ENCODE results near the gene MMP11.
A peak's percentile ranks its signal among the peaks of the same experiment; 100 is the strongest.

The MMP11 gene

DNA sequence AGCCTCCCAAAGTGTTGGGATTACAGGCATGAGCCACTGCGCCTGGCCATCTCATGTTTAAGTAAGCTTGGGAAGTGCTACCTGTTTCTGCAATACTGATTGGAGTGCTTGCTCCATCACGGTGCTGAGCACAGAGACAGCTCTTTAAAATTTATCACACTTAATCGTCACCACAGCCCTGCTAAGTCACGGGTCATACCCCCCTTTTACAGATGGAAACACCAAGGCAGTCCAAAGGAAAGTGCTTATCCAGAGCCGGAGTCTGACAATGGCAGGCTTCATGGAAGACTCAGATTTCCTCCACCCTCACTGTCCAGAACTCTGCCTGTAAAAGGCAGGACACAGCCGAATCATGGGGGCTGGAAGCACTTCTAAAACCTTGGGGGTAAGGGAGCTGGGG is 12.6 kb upstream of the MMP11 start:
- no peak for DNase-seq

GRCh38 chr22:23762842-23763578 is 9.6 kb upstream of the MMP11 start, which contains the start of gene C22orf15:
Gene C22orf15 (plus strand): TSS chr22:23762990. CDS start chr22:23763307, 317 bp downstream.
- no peak for DNase-seq

DNA sequence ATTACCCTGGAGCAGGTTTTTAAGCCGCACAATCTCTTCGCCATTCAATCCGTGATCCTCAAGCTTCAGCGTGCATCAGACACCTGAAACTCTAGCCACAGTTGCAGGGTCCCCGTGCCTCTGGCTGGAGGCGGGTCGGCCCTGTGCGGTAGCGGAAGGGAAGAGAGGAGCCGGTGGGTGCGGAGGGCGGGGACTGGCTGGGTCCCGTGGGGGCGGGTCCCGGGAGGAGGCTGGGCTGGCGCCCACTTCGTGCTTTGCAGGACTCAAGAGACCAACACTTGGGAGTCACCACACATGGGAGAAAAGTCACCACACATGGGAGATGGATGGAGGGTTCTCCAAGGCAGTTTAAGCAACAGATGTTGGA is 9.1 kb upstream of the MMP11 start:
- DNase-seq: peak; percentile 36

- DNase-seq: no peak
These were observed 8.7 kb upstream of the MMP11 start for GRCh38 chr22:23763954-23764353.

GRCh38 chr22:23764899-23765881 is 7.5 kb upstream of the MMP11 start:
- DNase-seq: no peak

DNA sequence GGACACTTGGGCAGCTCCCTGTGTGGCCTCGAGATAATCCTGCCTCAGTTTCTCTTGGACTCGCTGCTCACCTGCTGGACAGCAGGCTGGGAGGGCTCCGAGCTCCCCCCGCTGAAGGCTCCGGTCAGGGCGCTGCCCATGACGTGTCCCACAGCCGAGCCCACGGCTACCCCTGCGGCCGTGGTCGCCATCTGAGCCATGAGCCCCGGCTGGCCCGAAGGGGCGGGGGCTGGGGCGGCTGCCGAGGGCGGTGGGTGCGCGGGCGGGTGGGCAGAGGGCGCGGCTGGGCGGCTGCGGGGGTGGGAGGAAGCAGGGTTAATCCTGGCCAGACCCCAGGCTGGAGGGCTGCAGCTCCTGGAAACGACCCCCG is 5.4 kb upstream of the MMP11 start:
- DNase-seq: no peak

DNA sequence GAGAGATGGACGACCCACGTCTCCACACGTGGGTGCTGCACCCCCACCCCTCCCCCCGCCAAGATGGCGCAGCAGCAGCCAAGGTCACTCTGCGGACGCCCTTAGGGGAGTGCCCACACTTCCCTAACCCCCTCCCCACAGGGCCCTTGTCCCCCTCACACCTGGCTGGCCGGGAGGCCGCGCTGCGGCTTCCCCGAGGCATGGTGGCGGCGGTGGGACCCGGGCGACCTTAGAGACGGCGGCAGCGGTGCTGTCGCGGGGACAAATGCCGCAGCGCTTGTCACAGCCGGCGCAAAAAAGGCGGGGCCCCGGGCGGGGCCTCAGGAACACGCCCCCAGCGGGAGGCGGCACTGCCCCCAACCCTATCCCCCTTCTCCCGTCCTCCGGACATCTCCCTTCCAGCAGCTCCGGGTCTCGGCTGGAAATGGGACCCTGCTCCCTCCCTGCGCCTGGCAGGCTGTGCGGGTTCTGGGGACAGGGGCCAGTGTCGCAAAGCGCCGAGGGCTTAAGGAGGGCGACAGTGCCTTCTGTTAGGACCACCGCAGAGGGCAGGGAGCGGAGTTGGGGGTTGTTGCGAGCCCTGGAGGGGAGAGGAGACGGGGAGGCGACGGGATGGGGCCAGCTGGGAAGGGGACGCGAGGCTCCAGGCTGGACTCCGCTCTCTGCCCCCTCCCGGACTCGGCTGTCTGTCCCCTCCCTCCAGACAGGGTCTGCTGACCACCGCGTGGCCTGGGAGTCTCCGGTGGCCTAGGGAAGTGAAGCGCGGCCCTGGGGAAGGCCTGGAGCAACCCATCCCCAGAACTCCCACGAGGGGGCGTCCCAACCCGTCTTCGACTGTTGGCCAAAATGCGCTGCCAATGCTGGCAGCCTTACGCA is 4.7 kb upstream of the MMP11 start, which contains the start of gene CHCHD10:
Gene CHCHD10, minus strand, starts transcription at position 300 of the 876 bp plus-strand sequence. Its CDS starts 98 bp downstream, at position 202.
- DNase-seq: peak; percentile 66

GRCh38 chr22:23769321-23769965 is 3.2 kb upstream of the MMP11 start:
- no peak for DNase-seq

DNA sequence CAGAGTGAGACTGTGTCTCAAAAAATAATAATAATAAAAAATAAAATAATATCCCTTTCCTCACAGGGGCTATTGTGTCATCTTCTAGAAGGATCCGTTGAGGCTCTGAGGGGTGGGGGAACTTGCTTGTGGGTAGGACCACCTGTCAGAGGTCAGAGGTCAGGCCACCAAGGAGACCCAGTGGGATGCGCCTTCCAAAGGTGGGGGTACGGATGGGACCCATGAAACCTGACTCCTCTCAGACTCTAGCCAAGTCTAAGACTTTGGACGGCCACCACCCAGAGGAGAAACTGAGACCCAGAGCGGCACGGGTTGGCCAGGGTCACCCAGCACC is 367 bp upstream of the MMP11 start:
- DNase-seq: no peak

DNA sequence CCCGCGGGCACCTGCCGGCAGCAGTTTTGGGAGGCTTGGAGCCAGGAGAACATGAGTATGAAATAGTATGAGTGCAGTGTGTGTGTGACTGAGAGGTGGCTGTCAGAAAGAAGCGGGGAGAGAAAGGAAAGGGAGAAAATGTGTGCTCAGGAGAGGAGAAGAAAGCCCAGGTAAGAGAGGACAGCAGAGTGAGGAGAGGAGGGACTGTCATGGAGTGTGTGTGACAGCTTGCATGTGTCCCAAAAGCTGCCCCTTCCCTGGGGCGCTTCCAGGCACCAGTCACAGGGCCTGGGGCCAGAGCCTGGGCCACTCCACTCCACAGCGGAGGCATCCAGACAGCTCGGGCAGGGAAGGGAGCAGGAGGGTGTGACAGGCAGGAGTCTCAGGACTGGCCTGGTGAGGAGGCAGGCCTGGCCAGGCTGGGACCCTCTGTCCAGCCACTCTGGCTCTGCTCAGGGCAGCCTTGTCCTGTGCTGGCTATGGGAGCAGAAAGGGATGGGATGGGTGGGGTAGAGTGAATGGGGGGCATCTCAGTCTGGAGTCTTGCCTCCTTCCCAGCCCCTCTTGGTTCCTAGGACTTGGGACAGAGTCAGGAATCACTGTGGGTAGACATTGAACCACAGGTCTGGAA is 949 bp downstream of the MMP11 start:
- no peak for DNase-seq

GRCh38 chr22:23774114-23774921 is 1.7 kb downstream of the MMP11 start:
- DNase-seq: no peak

DNA sequence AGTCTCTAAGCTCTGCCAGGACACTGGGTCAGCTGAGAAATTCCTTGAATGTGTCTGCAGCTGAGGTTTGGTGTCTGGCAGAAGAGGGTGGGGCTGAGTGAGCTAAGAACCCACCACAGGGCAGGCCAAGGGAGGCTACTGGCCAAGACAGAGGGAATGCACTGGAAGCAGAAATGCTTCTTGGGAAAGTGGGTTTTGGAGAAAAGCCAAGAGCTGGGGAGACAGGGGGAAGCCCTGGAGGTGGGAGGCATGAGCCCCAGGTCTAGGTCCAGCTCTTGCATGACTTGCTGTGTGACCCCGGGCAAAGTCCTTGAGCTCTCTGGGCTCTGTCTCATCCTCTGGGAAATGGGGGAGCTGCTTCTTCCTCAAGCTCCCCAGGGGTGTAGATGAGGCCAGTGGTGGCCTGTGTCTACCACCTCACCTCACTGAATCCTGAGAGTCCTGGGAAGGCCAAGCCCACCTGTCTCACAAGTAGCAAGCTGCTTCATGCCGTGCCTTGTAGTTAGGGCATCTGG is 2.3 kb downstream of the MMP11 start:
- DNase-seq: no peak

DNA sequence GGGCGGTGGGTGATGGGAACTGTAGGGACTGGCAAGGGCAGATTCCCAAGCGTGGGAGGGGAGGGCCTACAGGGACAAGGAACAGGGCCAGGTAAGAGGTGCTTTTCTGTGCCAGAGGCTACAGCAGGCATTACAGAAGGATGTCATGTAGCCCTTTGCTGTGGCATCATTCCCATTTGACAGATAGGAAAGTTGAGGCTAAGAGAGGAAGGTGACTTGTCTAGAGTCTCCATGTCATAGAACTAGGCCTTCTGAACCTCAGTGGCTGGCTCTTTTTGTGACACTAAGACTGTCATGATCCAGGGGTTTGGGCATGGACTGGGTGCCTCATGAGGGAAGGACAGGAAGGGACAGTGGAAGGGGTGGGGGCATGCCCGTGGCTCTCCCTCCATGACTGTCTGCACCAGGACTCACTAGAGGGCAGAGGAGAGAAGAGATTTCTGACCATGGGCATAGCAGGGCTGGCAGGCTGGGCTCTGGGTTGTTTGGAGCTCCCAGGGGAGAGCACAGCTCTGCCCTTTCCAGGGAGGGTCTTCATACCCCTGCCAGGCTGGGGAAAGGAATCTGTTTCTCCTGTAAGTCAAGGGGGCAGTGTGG is 3.2 kb downstream of the MMP11 start:
- DNase-seq: no peak

DNA sequence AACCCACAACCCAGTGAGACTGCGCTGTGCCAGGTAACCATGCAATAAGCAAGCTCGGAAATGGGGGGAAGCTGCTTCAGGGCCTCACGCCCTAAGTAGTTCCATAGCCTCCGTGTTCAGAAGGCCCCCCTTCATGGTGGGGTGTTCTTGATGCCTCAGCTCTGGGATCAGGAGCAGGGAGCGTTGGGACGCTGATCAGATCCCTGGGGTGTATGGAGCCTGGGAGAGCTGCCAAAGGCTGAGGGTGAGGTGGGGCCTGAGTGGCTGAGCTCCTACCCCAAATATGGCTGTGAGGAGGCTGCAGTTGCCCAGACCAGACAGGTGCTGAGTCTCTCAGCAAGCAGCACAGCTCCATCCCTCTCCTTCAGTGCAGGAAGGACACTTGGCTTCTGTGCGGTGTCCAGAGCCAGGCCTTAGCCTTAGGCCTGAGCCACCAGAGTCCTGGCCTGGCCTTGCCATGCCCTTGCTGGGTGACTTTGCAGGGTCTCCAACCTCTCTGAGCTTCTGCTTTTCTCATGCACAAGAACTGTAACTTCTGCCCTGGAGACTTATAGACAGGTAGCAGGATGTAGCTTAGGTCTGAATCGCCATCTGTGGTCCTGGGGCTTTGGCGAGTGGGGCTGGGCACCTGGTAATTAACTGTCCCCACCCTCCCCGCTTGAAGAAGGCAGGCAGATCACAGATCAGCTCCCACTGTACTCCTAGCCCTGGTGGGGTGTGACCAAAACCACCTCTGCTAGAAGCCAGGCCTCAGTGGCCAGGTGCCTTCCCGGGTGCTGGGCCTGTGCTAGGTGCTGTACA is 5.3 kb downstream of the MMP11 start:
- DNase-seq: no peak

DNA sequence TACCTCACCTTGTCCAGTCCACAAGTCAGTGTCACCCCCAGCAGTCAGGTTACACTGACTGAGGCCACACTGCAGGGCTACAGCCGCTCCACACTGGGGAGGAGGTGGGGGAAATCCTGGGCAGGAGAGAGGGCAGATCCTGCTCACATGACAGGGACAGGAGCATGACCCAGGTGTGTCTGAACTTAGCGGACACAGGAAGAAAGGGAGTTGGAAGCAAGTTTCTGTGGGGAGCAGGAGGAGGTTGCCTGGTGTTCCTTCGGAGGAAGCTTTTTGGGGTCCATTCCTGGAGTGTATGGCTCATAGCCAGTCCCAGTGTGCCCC is 5.9 kb downstream of the MMP11 start:
- DNase-seq: no peak

GRCh38 chr22:23779083-23779482 is 6.4 kb downstream of the MMP11 start:
- no peak for DNase-seq

DNA sequence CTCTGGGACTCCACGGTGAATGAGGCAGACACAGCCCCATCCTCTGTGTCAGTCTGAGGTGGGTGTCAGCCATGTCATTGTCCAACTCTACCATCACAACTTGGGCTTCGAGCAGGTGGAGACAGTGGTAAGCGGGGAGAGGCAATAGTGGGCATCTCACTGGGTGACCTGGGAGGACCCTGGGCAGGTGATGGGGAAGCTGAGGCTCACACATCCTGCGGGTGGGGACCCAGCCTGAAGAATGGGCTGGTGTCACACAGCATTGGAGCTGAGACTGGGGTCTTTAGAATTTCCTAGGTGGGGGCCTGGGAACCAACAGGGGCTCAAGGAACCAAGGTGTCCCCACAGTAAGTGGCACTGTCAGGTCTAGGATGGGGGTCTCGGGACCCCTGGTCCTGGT is 7.1 kb downstream of the MMP11 start:
- no peak for DNase-seq

GRCh38 chr22:23780146-23780748 is 7.6 kb downstream of the MMP11 start:
- no peak for DNase-seq

GRCh38 chr22:23781065-23781464 is 8.4 kb downstream of the MMP11 start:
- DNase-seq: no peak

All from T-helper 9 cell (primary cell).